HFF-Myc (cell line): ENCODE data around the gene ZNF892.

Experiments
- DNase-seq: peaks from one replicate; pipeline ENCODE4 v3.0.0-alpha.2; 2011; ENCODE audit warnings: low read depth; ENCODE audit errors: extremely low read depth
- H3K4me3 ChIP-seq: replicated peaks from 2 replicates; pipeline ENCODE4 v1.5.1; 2011; ENCODE audit warnings: low read depth, mild to moderate bottlenecking, control low read depth, low read length
- CTCF ChIP-seq: IDR thresholded peaks from 2 replicates; pipeline ENCODE4 v1.5.1; 2012; ENCODE audit warnings: mild to moderate bottlenecking, low read depth, low read length, control low read depth; ENCODE audit errors: missing control alignments

The ZNF892 gene

GRCh38 chr2:95166065-95166763 lies 41.1 kb upstream of the ZNF892 start:
- TF ChIP-seq CTCF, result no peak
- DNase-seq, result no peak

GRCh38 chr2:95171902-95172301 lies 35.4 kb upstream of the ZNF892 start:
- no peak for DNase-seq
- no peak overlapping the region for H3K4me3 ChIP-seq
- no peak for TF ChIP-seq CTCF

More at GRCh38 chr2:95166065-95166763, 41.1 kb upstream of the ZNF892 start:
- H3K4me3 ChIP-seq, result peak overlapping the region; percentile 95

- DNase-seq, result no peak
- TF ChIP-seq CTCF, result no peak
- no peak overlapping the region for H3K4me3 ChIP-seq
These were observed 33.2 kb upstream of the ZNF892 start for GRCh38 chr2:95174031-95174542.

GRCh38 chr2:95179451-95179850 lies 27.9 kb upstream of the ZNF892 start:
- TF ChIP-seq CTCF, result no peak
- no peak for DNase-seq
- no peak overlapping the region for H3K4me3 ChIP-seq

- TF ChIP-seq CTCF, result no peak
- DNase-seq, result no peak
- H3K4me3 ChIP-seq, result no peak overlapping the region
These were observed 25.5 kb upstream of the ZNF892 start for GRCh38 chr2:95181774-95182173.

- no peak for DNase-seq
- H3K4me3 ChIP-seq, result no peak overlapping the region
- no peak for TF ChIP-seq CTCF
These were observed 22.1 kb upstream of the ZNF892 start for GRCh38 chr2:95185197-95185596.
